ENCODE data around the gene TMEM51. TPM values are rescaled to one million over a fixed set of nuclear protein-coding genes. Genes with fewer than 3 reads are reported as not detected.

The TMEM51 gene
- total RNA-seq, 2 donors from 2014 or later: 12.1 TPM

DNA sequence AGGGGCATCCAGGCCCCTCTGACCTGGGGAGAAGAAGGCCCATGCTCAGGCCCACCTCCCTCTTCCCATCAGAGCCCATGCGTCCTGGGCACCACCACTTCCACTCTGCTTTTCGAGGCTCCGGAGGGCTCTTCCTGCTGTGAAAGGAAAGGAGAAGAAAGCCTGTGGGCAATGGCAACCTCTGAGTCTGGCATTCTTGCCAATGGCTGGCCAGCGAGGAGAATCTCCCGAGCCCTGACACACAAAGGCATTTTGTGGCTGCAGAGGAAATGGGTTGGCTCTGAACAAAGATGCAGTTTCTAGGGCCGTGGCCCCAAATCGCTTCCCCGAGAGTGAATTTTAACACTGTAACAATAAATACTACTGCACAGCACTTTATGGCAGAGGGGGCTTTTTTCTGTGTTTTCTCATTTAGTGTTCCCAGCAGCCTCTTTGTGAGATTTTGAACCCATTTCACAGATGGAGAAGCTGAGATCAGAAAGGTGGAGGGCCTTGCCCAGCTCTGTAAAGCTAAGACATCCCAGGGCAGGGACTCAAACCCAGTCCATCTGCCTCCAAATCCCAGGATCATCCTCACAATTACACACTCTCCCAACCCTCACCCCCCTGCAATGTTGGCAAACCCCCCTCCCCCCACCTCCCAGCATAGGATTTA is 35.7 kb upstream of the TMEM51 start:
- Histone ChIP-seq H3K4me3 (ENCODE audit: low read length) (no peak overlapping the region), H3K4me1 (ENCODE audit: control insufficient read depth, insufficient read depth, low read length) (no peaks in the 10 kb centered on the region), H3K27me3 (ENCODE audit: control insufficient read depth, insufficient read depth, low read length, poor library complexity, severe bottlenecking) (no peaks in the 10 kb centered on the region), H3K9ac (ENCODE audit: extremely low read depth, low read length, poor library complexity, severe bottlenecking) (no peak overlapping the region), H3K27ac (ENCODE audit: low read depth, low read length) (no peak overlapping the region), H3K9me3 (ENCODE audit: control insufficient read depth, low read length) (no peaks in the 10 kb centered on the region), H3K36me3 (ENCODE audit: control insufficient read depth, insufficient read depth, low read length) (no peaks in the 10 kb centered on the region)
- H3K4me3 Mint-ChIP-seq: no peak overlapping the region
- DNase-seq: no peak
- no peaks in the 10 kb centered on the region for H3K9me3 Mint-ChIP-seq
- H3K36me3 Mint-ChIP-seq (ENCODE audit: low read depth): no peaks in the 10 kb centered on the region
- TF ChIP-seq CTCF (conservative IDR thresholded peaks at IDR 0.05): no peak
- 77 to 88% methylated on average over 3 to 8 of the region's 8 CpGs for WGBS, 2 experiments (ENCODE audit: insufficient coverage in 1 of 2, insufficient read length in 1 of 2)
- H3K27me3 Mint-ChIP-seq (ENCODE audit: insufficient read depth): peaks cover 3% of the 10 kb centered on the region
- H3K27ac Mint-ChIP-seq: no peak overlapping the region
- H3K4me1 Mint-ChIP-seq: peaks cover 3% of the 10 kb centered on the region

DNA sequence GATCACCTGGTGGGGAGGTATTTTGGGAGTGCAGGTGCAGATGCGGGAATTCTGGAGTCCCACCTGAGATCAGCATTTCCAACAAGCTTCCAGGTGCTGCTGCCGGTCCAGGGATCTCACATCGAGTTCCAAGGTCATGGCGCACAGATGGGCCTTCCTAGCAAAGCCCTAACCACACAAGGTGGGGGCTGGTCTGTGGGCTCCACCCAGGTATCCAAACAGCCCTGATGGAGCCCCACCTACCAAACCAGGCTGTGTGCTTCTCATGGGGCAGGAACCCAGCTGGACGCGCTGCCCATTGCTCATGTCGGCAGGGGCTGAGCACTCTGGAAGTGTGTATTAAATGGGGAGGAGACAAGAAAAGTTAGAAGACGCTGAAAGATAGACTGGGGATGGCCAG is 35.0 kb upstream of the TMEM51 start:
- Mint-ChIP-seq H3K4me3 (no peak overlapping the region), H3K27me3 (ENCODE audit: insufficient read depth) (peaks cover 3% of the 10 kb centered on the region), H3K9me3 (no peaks in the 10 kb centered on the region), H3K27ac (no peak overlapping the region), H3K4me1 (peaks cover 2% of the 10 kb centered on the region), H3K36me3 (ENCODE audit: low read depth) (no peaks in the 10 kb centered on the region)
- no peak overlapping the region for H3K9ac ChIP-seq (ENCODE audit: extremely low read depth, low read length, poor library complexity, severe bottlenecking)
- no peaks in the 10 kb centered on the region for H3K36me3 ChIP-seq (ENCODE audit: control insufficient read depth, insufficient read depth, low read length)
- H3K27me3 ChIP-seq (ENCODE audit: control insufficient read depth, insufficient read depth, low read length, poor library complexity, severe bottlenecking): no peaks in the 10 kb centered on the region
- 92 to 93% methylated on average over 3 to 8 of the region's 8 CpGs for WGBS, 2 experiments (ENCODE audit: insufficient coverage in 1 of 2, insufficient read length in 1 of 2)
- no peak for DNase-seq
- no peak overlapping the region for H3K4me3 ChIP-seq (ENCODE audit: low read length)
- H3K27ac ChIP-seq (ENCODE audit: low read depth, low read length): no peak overlapping the region
- no peaks in the 10 kb centered on the region for H3K4me1 ChIP-seq (ENCODE audit: control insufficient read depth, insufficient read depth, low read length)
- no peak for TF ChIP-seq CTCF (conservative IDR thresholded peaks at IDR 0.05)
- H3K9me3 ChIP-seq (ENCODE audit: control insufficient read depth, low read length): no peaks in the 10 kb centered on the region

DNA sequence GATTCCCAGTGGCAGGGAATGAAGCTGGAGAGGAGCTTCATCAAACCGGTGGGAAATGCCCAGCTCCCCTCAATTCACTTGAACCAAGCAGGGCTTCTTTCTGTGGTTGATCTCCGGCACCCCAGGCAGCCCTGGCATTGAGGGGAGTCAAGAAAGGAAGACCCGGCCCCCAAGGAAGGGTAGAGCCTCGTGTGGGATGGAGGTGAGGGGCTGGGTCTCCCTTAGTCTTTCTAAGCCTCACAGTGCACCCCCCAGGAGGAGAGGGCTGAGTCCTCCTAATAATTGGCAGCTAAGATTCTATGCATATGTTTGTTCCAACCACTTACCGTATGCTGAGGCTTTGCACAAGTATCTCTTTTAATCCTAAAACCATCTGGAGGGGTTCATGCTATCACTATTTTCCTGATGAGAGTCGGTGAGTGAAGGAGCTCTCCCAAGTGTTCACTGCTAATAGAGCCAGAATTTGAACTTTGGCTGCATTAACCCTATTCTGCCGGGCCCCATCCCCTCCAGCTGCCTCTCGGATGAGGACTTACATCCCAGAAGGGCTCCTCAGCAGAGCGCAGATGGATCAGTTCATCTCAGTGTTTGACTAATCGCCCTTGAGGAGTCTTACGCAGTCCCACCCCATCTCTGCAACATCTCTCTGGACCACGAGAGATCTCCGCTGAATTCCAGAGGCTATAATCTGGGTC is 33.1 kb upstream of the TMEM51 start:
- H3K4me1 Mint-ChIP-seq: peaks cover 2% of the 10 kb centered on the region
- H3K27ac Mint-ChIP-seq: no peak overlapping the region
- no peak overlapping the region for H3K4me3 ChIP-seq (ENCODE audit: low read length)
- no peak for TF ChIP-seq CTCF (conservative IDR thresholded peaks at IDR 0.05)
- no peak for DNase-seq
- no peaks in the 10 kb centered on the region for H3K36me3 ChIP-seq (ENCODE audit: control insufficient read depth, insufficient read depth, low read length)
- no peak overlapping the region for H3K27ac ChIP-seq (ENCODE audit: low read depth, low read length)
- H3K9ac ChIP-seq (ENCODE audit: extremely low read depth, low read length, poor library complexity, severe bottlenecking): no peak overlapping the region
- H3K27me3 Mint-ChIP-seq (ENCODE audit: insufficient read depth): peaks cover 3% of the 10 kb centered on the region
- H3K4me3 Mint-ChIP-seq: no peak overlapping the region
- H3K9me3 ChIP-seq (ENCODE audit: control insufficient read depth, low read length): no peaks in the 10 kb centered on the region
- 93 to 95% methylated on average over 8 to 13 of the region's 13 CpGs for WGBS, 2 experiments (ENCODE audit: insufficient coverage in 1 of 2, insufficient read length in 1 of 2)
- no peaks in the 10 kb centered on the region for H3K9me3 Mint-ChIP-seq
- no peaks in the 10 kb centered on the region for H3K36me3 Mint-ChIP-seq (ENCODE audit: low read depth)
- H3K27me3 ChIP-seq (ENCODE audit: control insufficient read depth, insufficient read depth, low read length, poor library complexity, severe bottlenecking): no peaks in the 10 kb centered on the region
- no peaks in the 10 kb centered on the region for H3K4me1 ChIP-seq (ENCODE audit: control insufficient read depth, insufficient read depth, low read length)
